Stimulated activated CD8-positive, alpha-beta memory T cell treated with anti-CD3 and anti-CD28 coated beads, Interleukin-4, amount 100 ng/mL, for 24 hours (primary cell): Measurements from ENCODE around the gene PRKG1.
"Not testable (repeated sequence)": the region's sequence is repeated elsewhere in the genome, so short reads cannot be mapped to it uniquely, and the experiment has no call there.

ENCODE experiments used
- DNase-seq: peaks from one replicate; pipeline ENCODE4 v3.0.0-alpha.2; 2020; ENCODE audit warnings: low read depth

The PRKG1 gene

DNA sequence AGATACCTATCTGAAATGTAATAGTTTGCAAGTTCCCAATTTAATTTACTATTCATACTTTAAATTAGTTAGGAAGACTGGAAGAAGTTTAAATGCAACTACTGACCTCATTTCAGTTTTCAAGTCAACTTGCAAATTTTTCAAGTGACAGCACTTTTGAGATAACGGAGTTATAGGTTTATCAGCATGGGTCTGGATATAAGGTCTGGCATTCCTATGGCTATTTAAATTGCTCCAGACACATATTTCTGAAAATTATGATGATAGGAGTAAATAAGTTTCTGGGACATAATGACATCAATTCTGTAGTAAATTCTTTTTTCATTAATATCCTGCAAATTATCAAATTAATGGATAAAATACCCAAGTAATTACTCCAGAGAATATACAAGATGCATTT, 251.9 kb downstream of the PRKG1 start:
- no peak for DNase-seq

DNA sequence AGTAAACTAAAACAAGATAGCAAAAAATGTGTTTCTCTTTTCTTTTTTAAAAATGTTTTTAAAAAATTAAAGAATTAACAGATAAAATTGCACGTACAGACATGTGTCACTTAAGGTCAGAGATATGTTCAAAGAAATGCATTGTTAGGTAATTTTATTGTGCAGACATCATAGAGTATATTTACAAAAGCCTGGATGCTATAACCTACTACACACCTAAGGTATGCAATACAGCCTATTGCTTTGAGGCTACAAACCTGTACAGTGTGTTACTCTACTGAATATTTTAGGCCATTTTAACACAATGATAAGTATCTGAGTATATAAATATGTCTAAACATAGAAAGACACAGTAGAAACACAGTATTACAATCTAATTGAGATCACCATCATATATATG, 253.1 kb downstream of the PRKG1 start:
- no peak for DNase-seq

GRCh38 chr10:51340366-51340765, 266.1 kb downstream of the PRKG1 start:
- no peak for DNase-seq

DNA sequence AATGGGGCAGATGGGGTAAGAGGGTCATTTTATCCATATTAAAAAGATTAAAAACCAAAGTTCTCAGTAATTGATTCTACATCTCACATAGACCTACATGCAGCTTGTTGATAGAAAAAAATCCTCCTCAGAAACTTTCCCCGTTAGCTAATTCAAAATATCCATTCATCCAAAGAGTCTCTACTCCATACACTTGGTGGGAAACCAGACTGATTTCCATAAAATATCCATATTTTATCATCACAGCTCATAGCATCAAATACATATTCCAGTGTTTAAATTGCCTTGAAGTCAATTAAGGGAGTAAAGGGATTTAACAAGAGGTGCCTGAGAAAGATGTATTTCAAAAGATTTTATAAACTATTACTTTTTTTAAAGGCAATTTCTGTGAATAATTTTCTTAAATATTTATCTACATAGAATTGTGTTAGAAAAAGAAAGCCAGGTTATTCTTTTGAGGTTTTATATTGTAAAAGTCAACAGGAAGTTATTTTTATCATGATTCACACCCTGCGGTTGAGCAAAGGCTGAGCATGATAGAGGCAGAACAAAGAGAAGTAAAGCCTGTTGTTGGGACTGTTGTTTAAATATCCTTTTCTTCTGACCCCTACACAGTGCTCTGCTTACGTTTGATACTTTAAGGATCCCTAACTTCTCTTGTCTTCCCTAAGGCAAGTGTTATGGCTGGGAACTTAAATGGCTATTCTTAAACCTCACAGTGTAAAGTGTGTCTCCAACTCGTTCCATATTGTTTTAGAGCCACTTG, 266.7 kb downstream of the PRKG1 start:
- DNase-seq = no peak

DNA sequence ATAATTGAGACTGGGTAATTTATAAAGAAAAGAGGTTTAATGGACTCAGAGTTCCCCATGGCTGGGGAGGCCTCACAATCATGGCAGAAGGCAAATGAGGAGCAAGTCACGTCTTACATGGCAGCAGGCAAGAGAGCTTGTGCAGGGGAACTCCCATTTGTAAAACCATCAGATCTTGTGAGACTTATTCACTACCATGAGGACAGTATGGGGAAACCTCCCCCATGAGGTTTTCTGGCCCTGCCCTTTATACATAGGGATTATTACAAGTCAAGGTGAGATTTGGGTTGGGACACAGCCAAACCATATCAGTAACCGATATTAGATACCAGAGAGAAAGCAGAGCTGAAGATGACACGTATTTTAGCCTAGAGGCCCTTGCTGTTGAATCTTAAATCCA, 267.5 kb downstream of the PRKG1 start:
- not testable (repeated sequence) for DNase-seq

DNA sequence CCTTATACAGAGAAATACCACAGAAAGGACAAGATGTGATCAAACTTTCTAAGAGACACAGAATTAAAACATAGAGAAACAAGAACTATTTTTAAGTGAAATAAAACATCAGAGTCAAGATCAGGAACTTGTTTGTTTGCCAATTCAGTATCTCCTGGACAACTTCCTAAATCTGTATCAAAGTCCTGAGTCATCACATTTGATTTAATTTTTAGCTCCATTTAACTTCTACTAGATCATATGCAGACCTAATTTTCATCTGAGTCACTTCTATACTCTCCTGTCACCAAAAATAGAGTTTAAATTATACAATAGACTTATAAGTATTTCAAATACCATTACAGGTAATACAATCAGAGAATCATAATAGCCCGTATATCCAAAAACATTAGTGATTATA, 268.1 kb downstream of the PRKG1 start:
- no peak for DNase-seq

DNA sequence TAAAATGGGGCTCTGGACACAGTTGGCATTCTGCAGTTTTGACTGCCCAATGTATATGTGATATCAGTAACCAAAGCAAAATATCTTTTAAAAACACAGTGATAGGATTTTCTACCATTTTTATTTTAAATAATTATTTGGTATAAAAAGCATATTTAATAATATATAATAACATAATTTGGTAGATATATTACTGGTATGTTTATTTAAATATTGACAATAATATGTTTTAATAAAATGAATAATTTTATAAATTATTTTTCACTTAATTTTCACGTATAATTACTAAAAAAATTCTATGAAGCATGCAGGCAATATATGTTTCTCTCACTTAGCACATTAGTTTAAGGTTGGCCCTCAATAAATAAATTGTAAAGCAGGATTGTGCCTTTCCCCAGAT, 269.1 kb downstream of the PRKG1 start:
- no peak for DNase-seq

DNA sequence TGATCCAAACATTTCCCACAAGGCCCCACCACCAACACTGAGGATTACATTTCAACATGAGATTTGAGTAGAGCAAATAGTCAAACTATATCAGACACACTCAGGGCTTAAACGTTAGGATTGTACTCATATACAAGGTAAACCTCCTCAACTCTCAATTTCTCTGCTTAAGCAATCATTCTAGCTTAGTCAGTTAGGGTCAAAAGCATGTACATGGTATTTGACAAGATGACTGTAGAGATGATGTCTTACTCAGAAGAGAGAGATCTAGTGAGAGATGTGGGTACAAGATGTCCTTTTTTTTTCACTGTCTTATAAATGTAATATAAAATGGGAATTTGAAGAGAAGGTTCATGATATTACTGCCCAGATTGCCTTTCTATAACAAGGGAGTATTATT, 270.1 kb downstream of the PRKG1 start:
- DNase-seq = no peak

- no peak for DNase-seq
Measured at GRCh38 chr10:51348622-51349021, 274.3 kb downstream of the PRKG1 start.

- DNase-seq = no peak
Measured at GRCh38 chr10:51357170-51357569, 282.9 kb downstream of the PRKG1 start.

DNA sequence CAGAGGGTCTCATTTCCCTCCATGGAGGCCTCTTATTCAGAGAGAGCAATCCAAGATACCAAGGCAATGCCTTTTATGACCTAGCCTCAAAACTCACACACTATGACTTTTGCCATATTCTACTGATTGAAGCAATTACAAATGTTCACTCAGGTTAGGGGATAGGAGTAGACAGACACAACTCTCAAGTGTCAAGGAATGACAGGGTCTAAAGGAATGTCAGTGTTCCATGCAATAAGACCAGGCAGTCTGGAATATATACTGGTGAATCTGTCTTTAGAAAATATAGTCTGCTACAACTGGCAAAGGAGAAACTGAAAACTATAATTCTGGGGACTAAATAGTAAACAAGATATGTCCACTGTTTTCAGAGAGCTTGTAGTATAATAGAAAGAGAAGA, 283.9 kb downstream of the PRKG1 start:
- DNase-seq = no peak

DNA sequence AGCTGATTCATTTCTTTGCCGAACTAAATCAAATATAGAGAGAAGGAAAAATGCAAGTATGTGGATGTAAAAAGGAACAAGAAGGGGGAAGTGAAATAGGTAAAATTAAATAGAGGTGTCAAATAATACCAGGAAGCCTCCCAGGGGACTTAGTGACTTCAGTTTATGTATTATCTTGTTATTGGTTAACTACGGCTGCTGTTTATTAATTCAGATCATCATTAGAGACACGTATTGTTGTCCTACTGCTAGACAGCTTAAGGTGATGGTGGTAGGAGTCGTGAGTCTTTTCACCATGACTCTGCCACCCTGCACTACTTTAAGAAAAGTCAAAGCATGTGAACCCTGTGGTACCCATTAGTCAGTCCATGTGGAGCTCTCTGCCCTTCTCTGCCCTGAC, 289.1 kb downstream of the PRKG1 start:
- DNase-seq = no peak

DNA sequence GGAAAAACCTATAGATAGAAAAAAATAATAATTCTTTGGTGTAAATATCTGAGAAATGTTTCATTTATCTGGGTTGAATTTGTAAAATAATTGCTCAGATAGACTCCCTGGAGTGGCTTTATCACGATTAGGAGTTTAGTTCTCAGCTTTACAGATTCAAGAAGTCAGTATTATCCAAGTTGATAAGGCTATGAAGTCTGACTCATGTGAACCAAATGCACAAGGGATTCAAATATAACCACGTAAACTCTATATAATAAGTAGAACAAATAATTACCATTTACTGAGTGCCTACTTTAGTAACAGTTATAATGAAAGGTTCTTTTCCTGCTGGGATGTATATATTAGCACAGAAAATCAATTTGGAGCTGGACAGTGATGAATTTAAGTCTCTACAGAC, 290.4 kb downstream of the PRKG1 start:
- no peak for DNase-seq

DNA sequence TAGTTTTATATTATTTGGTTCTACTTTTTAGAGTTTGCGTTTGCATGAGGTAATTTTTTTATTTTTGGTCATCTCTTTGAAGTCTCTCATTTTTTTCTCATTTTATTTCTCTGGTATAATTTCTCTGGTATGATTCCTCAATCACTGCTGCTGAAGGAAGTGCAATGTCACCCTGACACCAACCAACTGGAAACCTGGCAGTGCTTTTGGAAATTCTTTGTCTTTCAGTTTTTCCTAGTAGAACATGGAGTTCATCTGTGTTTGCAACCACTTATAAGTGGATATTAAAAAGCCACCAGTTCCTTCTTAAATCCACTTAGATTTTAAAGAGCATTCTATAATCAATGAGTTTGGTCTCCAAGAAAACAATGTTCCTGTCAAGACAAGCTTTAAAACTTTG, 291.8 kb downstream of the PRKG1 start:
- DNase-seq = no peak

DNA sequence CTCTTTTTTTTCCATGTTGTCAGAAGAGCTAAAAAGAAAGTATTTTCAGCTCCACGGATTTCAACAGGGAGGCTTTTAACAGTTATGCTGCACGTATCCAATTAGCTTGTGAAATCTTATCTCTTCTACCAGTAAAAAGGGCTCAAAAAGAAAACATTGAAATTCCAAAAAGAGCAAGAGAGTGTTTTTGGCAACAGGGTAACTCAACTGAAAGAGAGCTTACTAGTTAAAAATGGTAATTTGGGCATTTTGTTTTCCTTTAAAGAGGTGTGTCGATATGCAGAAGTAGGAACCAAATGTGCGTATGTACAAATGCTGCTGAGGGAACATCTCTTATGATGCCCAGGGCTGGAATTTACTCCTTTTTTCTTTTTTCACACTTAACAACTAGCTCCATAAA, 292.8 kb downstream of the PRKG1 start:
- DNase-seq = no peak

DNA sequence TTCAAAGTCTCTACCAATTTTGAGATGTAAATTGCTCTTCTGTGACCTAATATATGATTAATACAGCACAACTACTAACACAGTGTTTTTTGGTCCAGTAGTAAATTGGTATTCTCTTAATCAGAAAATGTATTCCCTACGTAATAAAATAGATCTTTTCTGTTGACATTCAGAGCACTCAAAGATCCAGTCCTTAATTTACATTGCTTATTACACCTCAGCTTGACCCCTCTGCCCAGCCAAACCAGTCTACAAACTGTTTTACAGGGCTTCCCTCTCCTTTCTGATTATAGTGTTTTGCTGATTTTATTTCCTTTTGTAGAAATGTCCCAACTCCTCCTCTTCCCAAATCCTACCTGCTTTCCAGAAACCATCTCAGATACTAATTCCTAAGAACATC, 293.4 kb downstream of the PRKG1 start:
- no peak for DNase-seq

- no peak for DNase-seq
Measured at GRCh38 chr10:51368943-51369342, 294.7 kb downstream of the PRKG1 start.

DNA sequence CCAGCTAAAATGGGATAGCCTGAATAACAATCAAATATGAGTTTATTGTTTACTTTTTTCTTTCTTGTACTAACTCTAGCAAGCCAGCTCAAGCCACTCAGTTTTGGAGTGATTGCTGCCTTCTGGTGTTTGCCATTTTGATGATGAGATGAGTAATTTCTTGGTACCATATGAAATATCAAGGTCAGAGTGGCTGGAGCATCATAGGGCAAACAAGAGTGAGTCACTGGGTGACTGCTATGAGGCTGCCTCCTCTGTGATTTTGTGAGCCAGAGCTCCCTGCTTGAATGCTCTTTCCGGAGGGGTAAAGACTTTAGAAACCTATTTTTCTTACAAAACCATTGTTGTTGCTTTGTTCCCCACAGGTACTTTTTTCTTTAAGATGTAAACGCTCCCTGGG, 295.6 kb downstream of the PRKG1 start:
- DNase-seq = no peak

- no peak for DNase-seq
Measured at GRCh38 chr10:51371743-51372142, 297.5 kb downstream of the PRKG1 start.

- DNase-seq = no peak
Measured at GRCh38 chr10:51375790-51376189, 301.5 kb downstream of the PRKG1 start.

GRCh38 chr10:51377070-51377931, 303.0 kb downstream of the PRKG1 start:
- no peak for DNase-seq

DNA sequence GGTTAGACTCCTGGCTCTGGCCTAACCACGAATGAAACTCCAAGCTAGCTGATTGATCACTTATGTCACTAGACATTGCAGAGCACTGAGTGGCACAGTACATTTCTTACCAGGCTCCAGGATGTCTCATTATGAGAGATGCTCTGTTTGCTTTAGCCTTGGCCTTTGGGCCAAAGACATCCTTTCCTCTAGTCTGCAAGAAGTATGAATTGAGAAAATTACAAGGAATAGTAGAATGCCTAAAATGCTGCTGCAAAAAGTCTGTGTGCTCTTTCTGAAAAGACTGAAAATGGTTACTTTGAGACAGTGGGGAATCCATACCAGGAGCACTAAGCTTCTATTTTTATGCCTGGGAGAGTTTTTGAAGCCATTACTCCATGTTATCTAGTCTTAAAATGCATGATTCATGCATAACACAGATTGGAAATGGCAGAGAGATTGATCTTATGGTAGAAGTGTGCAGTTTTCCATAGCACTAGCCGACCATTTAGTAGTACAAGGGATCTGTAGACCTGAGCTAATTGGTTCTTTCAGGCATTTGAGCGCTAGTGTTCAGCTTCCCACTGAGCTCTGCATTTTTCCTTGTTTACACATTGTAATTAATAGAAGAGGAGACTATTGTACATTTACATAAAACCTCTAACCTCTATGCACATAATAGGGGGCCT, 303.8 kb downstream of the PRKG1 start:
- no peak for DNase-seq

- no peak for DNase-seq
Measured at GRCh38 chr10:51382181-51382580, 307.9 kb downstream of the PRKG1 start.
